Fibroblast of lung (primary cell): ENCODE data around the gene MMP1.

ENCODE experiments used
- EZH2 ChIP-seq: IDR thresholded peaks from 2 replicates; pipeline ENCODE4 v1.5.1; 2012; ENCODE audit warnings: low read length, control low read depth, mild to moderate bottlenecking; ENCODE audit errors: missing control alignments
- TF ChIP-seq, protein P1 (sequence below), 2 donors: IDR thresholded peaks in 1 of 2; conservative IDR thresholded peaks in 1 of 2; 1 replicate in 1 of 2; 2 replicates in 1 of 2; pipeline ENCODE4 v1.5.1; 2011 to 2012; ENCODE audit warnings: low read length in 2 of 2, control low read depth in 1 of 2, inconsistent platforms in 1 of 2, low read depth in 1 of 2, mild to moderate bottlenecking in 1 of 2

DNA sequence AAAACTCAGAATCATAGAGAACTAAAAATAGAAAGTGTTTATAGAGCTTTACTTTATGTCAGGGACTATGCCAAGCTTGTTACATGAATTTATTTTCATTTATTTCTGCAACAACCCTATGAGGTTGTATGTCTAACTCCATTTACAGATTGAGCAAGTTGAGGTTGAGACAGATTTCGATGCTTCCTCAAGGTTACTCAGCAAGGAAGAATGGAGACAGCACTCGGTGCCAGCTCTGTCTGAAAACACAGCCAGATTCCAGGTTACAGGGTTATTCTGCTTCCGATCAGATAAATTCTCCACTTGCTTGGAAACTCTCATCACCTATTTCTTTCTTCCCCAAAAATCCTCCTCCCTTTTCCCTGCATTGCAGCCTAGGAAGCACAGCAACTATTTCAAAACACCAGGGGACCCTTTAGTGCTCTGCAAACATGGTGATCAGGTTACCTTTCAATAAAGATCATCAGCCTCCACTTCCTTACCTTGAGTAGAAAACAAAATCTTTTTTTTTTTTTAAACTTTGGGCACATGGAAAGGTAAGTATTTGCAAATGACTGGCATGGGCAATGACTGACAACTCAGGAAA lies 38.4 kb upstream of the MMP1 start:
- TF ChIP-seq, protein P1, sequence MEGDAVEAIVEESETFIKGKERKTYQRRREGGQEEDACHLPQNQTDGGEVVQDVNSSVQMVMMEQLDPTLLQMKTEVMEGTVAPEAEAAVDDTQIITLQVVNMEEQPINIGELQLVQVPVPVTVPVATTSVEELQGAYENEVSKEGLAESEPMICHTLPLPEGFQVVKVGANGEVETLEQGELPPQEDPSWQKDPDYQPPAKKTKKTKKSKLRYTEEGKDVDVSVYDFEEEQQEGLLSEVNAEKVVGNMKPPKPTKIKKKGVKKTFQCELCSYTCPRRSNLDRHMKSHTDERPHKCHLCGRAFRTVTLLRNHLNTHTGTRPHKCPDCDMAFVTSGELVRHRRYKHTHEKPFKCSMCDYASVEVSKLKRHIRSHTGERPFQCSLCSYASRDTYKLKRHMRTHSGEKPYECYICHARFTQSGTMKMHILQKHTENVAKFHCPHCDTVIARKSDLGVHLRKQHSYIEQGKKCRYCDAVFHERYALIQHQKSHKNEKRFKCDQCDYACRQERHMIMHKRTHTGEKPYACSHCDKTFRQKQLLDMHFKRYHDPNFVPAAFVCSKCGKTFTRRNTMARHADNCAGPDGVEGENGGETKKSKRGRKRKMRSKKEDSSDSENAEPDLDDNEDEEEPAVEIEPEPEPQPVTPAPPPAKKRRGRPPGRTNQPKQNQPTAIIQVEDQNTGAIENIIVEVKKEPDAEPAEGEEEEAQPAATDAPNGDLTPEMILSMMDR (conservative IDR thresholded peaks at IDR 0.05 in 1 of 2, IDR thresholded peaks at IDR 0.05 in 1 of 2; ENCODE audit: low read depth in 1 of 2, low read length in 2 of 2): no peak
- no peak for TF ChIP-seq EZH2
